Measurements from ENCODE around the gene DISC1.

- TF ChIP-seq TARDBP (IDR thresholded peaks at IDR 0.05) = no peak
- TF ChIP-seq ELF4 (IDR thresholded peaks at IDR 0.05) = no peak
- no peak for TF ChIP-seq LEF1 (IDR thresholded peaks at IDR 0.05; ENCODE audit: borderline replicate concordance)
- TF ChIP-seq L3MBTL2 (conservative IDR thresholded peaks at IDR 0.05) = no peak
- TF ChIP-seq ZNF384 (IDR thresholded peaks at IDR 0.05) = no peak
- TF ChIP-seq SP1 (IDR thresholded peaks at IDR 0.05) = no peak
- no peak for TF ChIP-seq SUZ12 (IDR thresholded peaks at IDR 0.05)
- no peak for TF ChIP-seq PKNOX1 (IDR thresholded peaks at IDR 0.05)
- no peak for TF ChIP-seq FOXM1 (IDR thresholded peaks at IDR 0.05; ENCODE audit: borderline replicate concordance)
- no peak for TF ChIP-seq BHLHE40 (IDR thresholded peaks at IDR 0.05; ENCODE audit: borderline replicate concordance)
- no peak for TF ChIP-seq HDGF (IDR thresholded peaks at IDR 0.05; ENCODE audit: borderline replicate concordance)
- TF ChIP-seq FOXA1 (IDR thresholded peaks at IDR 0.05) = no peak
Observed at GRCh38 chr1:231668826-231669225, 42.2 kb downstream of the DISC1 start.
